GM18873 (cell line): ENCODE results near the gene PHACTR2.
"Not testable (repeated sequence)": the region's sequence is repeated elsewhere in the genome, so short reads cannot be mapped to it uniquely, and the experiment has no call there.

Source experiments
- ATAC-seq: cut with Tn5 transposase; IDR thresholded peaks from one replicate; pipeline ENCODE4 v1.9.1; 2021; ENCODE audit warnings: mild to moderate bottlenecking, moderate library complexity, moderate number of reproducible peaks; ENCODE audit not compliant: unreplicated experiment, low FRiP score

Gene PHACTR2

GRCh38 chr6:143738072-143738690 lies 60.4 kb downstream of the PHACTR2 start:
- not testable (repeated sequence) for ATAC-seq

DNA sequence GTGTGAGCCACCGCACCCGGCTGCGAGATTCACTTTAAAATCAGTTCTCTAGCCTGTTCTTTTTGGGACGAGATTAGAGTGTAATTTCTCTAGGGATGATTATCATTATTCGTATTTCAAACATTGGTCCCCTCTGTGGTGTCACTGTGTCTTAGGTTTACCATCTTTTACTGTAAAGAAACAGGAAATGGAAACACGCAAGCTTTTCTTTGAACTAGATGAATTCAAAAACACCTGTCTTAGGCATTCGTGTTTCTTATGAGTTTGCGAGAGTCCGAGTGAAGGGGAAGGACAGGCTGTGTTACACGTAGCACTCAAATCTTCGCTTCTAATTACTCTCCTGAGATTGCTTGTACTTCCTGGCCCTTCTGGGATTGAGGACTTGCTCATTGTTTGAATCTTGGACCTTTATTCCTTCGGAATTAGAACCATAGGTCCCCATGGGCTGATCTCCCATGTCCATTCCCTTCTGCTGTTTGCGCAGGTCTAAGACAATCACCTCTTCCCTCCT lies 61.6 kb downstream of the PHACTR2 start:
- no peak for ATAC-seq

GRCh38 chr6:143740213-143740612 lies 62.4 kb downstream of the PHACTR2 start:
- ATAC-seq: no peak

DNA sequence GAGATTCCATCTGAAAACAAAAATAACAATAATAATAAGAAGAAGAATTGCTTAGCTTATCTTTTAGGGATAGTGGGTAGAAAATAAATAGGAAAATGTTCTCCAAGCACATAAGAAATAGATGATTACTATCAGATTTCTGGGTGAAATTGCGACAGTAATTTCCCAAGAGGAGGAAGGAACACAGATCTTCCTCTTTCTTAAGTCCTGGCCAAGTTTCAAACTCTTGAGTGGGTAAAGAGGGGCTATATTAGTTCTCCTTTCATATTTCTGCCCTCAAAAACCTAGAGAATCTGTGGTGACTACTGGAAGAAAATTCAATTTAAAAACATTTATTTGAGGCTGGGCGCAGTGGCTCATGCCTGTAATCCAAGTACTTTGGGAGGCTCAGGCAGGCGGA lies 63.7 kb downstream of the PHACTR2 start:
- no peak for ATAC-seq

DNA sequence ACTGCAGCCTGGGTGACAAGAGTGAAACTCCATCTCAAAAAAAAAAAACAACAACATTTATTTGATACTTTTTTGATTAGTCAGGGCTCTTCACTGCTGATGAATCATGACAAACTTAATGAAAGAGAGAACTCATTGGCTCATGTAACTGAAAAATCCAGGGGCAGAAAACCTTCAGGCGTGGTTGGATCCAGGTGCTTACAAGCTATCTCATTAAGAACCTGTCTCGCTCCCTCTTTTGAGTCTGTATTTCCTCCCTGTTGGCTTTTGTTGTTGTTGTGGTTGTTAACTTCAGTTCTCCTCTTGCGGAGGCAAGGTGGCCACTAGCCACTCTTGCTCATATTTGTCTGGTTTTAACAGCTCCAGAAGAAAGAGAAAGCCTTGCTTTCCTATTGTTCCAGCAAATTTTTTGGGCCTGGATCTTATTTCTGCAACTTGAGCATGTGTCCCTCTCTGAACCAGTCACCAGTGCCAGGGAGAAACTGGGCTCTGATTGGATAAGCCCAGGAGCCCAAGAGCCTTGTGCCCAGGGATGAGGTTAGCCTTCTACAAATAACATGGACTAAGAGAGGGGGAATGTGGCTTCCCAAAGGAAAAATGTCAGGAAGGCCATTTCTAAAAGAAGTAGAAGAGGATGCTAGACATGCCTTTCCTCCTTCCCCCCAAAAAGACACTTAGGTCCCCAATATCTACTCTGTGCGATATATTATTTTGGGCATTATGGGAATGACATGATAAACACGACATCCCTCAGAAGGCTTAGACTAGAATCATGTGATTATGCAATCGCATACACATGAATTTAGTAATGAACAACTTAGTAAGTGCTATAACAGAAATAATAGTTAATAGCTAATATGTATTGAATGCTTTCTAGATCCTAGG lies 64.5 kb downstream of the PHACTR2 start:
- no peak for ATAC-seq

DNA sequence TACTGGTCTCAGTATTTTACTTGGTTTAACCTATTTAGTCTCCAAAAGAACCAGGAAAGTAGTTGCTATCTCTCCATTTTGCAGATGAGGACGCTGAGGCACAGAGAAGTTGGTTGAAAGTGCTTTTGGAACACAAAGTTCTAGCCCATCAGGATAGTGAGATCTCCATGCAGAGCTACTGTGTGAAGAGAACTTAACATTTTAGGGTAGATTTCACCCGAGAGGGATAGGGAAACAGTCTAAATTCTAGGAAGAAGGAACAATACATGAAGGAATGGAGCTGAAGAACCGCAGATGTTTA lies 65.1 kb downstream of the PHACTR2 start:
- ATAC-seq: no peak

- no peak for ATAC-seq
These were observed 65.8 kb downstream of the PHACTR2 start for GRCh38 chr6:143743301-143744166.

DNA sequence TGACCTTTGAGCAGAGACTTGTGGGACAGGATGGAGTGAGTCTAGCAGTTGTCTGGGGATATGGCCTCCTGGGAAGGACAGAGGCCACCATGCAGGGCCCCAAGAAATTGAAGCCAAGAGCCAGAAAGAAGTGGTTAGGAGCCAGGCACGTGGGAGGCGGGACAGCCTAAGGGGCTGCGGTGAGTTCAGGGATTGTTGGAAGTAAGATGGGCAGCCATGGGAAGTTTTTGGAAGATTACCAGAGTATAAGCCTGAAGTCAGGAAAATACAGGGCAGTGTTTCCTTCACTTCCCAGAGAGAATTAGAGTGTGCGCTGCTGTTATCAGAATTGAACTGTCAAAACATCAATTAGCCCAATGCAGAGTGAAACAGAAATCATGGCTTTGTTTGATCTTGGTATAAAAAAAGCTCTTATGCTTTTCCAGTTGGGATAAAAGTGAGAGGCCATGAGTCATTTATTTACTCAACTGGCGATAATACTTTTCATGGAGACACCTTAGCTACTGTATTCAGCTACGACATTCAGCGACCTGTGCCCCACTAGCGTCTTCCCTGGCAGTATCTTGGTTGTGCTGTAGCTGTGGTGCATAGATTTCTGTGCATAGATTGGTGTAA lies 66.9 kb downstream of the PHACTR2 start:
- ATAC-seq: no peak

- no peak for ATAC-seq
These were observed 67.7 kb downstream of the PHACTR2 start for GRCh38 chr6:143745166-143746133.

DNA sequence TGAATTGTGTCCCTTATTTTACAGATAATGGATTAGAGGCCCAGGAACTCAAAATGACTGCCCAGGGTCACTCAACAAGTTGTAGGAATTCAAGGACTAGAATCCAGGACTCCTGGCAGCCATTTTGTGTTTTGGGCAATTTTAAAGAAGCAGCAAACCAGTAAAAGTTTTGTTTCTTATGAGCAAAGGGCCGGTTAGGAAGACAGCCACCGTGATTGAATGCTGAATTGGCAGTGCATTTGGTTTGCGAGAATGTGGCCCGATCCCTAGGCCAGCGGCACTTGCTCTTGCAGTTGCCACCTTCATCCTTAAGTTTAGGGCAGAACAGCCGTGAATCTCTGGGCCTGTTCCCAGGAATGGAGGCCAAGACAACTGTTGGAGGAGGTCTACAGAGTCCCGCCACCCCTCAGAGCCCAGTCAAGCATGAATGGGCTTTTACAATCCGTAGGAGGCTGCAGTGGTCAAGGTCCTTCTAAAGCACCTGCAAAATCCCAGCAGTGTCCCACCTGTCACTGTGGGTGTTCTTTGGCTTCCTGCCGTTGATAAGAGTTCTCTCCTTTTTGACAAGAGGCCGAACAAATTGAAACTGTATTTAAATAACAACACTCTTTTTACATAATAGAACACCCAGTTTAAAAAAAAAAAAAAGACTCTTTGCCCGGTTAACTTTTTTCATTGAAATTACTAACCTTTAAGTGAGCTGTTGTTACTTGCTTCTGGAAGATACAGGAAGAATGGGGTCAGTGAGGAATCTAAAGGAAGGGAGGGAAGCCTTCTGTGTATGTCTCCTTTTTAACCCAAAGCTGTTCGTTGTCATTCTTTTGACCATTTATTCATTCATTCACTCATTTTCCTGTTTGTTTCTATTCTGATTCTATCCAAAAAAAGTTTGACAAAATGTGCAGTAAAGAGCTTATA lies 68.7 kb downstream of the PHACTR2 start:
- no peak for ATAC-seq

GRCh38 chr6:143747347-143747842 lies 69.6 kb downstream of the PHACTR2 start:
- no peak for ATAC-seq

- no peak for ATAC-seq
These were observed 72.1 kb downstream of the PHACTR2 start for GRCh38 chr6:143749891-143750290.

DNA sequence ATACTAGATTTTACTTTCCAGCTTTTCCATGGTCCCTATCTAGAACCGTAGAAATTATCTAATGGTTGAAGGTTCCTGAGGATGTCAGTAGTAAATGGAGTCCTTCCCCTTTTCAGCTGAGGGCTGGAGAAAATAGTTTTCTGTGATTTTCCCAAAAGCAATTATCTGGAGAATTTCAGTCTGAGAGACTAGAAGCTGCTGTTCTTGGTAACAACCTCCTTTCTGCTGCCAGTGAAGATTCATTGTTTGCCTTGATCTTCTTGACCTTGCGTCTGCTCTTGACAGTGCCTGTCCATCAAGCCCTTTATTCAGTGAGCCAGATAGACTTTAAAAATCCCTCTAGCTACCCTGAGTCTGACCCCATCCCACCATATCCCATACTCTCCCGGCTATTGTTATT lies 73.1 kb downstream of the PHACTR2 start:
- no peak for ATAC-seq

GRCh38 chr6:143752459-143752858 lies 74.7 kb downstream of the PHACTR2 start:
- ATAC-seq: no peak

GRCh38 chr6:143753678-143754077 lies 75.9 kb downstream of the PHACTR2 start:
- ATAC-seq: no peak

GRCh38 chr6:143754204-143754603 lies 76.4 kb downstream of the PHACTR2 start:
- ATAC-seq: no peak

- no peak for ATAC-seq
These were observed 77.6 kb downstream of the PHACTR2 start for GRCh38 chr6:143755301-143755744.

GRCh38 chr6:143757346-143757832 lies 79.6 kb downstream of the PHACTR2 start:
- no peak for ATAC-seq
